ENCODE results near the gene IGFBP5. TPM values are rescaled to one million over a fixed set of nuclear protein-coding genes. Genes with fewer than 3 reads are reported as not detected.
A peak's percentile ranks its signal among the peaks of the same experiment; 100 is the strongest.

The IGFBP5 gene
- total RNA-seq, 2 donors from 2014 or later = 35.8 to 415 TPM

- no peaks in the 10 kb centered on the region for H3K36me3 ChIP-seq (replicated peaks in 1 of 2; ENCODE audit: insufficient read depth in 1 of 2, low read depth in 2 of 2)
- no peak overlapping the region for H3K27ac ChIP-seq
- H3K4me1 ChIP-seq = peaks cover 40% of the 10 kb centered on the region
- H3K27me3 ChIP-seq = peaks cover 3 to 32% of the 10 kb centered on the region in 2 donors
- intact Hi-C loops (cut with DNase I) = no loop called here
- DNase-seq = no peak
- no peak for ATAC-seq
- no peaks in the 10 kb centered on the region for H3K9me3 ChIP-seq
- WGBS, 2 donors = 37 to 47% methylated on average over 6 of the region's 6 CpGs
- no peak overlapping the region for H3K4me3 ChIP-seq
- TF ChIP-seq CTCF (IDR thresholded peaks at IDR 0.05) = no peak
- TF ChIP-seq POLR2A (IDR thresholded peaks at IDR 0.05) = no peak
These were observed 4.9 kb downstream of the IGFBP5 start for GRCh38 chr2:216690456-216690852.

- peaks cover 30% of the 10 kb centered on the region for H3K4me1 ChIP-seq
These were observed 6.0 kb downstream of the IGFBP5 start for GRCh38 chr2:216689397-216689796.

GRCh38 chr2:216688731-216689340 lies 6.5 kb downstream of the IGFBP5 start:
- WGBS, 2 donors = 73 to 76% methylated on average over 8 to 9 of the region's 9 CpGs
- intact Hi-C loops (cut with DNase I) = loop anchor here (10.0 kb wide), 1 partner anchor 1026 kb away; no protein-coding TSS in a partner anchor
- Histone ChIP-seq H3K27me3 (peaks cover 3 to 16% of the 10 kb centered on the region in 2 donors), H3K9me3 (no peaks in the 10 kb centered on the region), H3K4me1 (peaks cover 24% of the 10 kb centered on the region), H3K36me3 (replicated peaks in 1 of 2; ENCODE audit: insufficient read depth in 1 of 2, low read depth in 2 of 2) (no peaks in the 10 kb centered on the region), H3K27ac (no peak overlapping the region), H3K4me3 (no peak overlapping the region)
- no peak for ATAC-seq
- TF ChIP-seq POLR2A (IDR thresholded peaks at IDR 0.05) (no peak), CTCF (IDR thresholded peaks at IDR 0.05) (no peak)
- DNase-seq = no peak

More at GRCh38 chr2:216689397-216689796, 6.0 kb downstream of the IGFBP5 start:
- intact Hi-C loops (cut with DNase I) = loop anchor here (10.0 kb wide), 1 partner anchor 1025 kb away; no protein-coding TSS in a partner anchor
- TF ChIP-seq CTCF (IDR thresholded peaks at IDR 0.05) = no peak
- TF ChIP-seq POLR2A (IDR thresholded peaks at IDR 0.05) = no peak
- no peak overlapping the region for H3K4me3 ChIP-seq
- H3K36me3 ChIP-seq (replicated peaks in 1 of 2; ENCODE audit: insufficient read depth in 1 of 2, low read depth in 2 of 2) = no peaks in the 10 kb centered on the region
- no peaks in the 10 kb centered on the region for H3K9me3 ChIP-seq
- no peak for ATAC-seq
- DNase-seq = no peak
- no peak overlapping the region for H3K27ac ChIP-seq
- H3K27me3 ChIP-seq = peaks cover 3 to 21% of the 10 kb centered on the region in 2 donors
- 85 to 91% methylated on average over 3 of the region's 3 CpGs for WGBS, 2 donors

- peaks cover 15% of the 10 kb centered on the region for H3K4me1 ChIP-seq
- intact Hi-C loops (cut with DNase I) = loop anchor here (10.0 kb wide), 1 partner anchor 1027 kb away; no protein-coding TSS in a partner anchor
- DNase-seq (no peak), ATAC-seq (no peak)
- 31 to 43% methylated on average over 4 of the region's 4 CpGs for WGBS, 2 donors
- H3K27ac ChIP-seq = no peak overlapping the region
- no peaks in the 10 kb centered on the region for H3K9me3 ChIP-seq
- H3K27me3 ChIP-seq = peaks cover 3 to 13% of the 10 kb centered on the region in 2 donors
- no peak for TF ChIP-seq POLR2A (IDR thresholded peaks at IDR 0.05)
- TF ChIP-seq CTCF (IDR thresholded peaks at IDR 0.05) = peak in 2 of 7 experiments; percentile 6 to 7
- no peak overlapping the region for H3K4me3 ChIP-seq
- H3K36me3 ChIP-seq (replicated peaks in 1 of 2; ENCODE audit: insufficient read depth in 1 of 2, low read depth in 2 of 2) = no peaks in the 10 kb centered on the region
These were observed 7.7 kb downstream of the IGFBP5 start for GRCh38 chr2:216687646-216688045.

GRCh38 chr2:216687111-216687510 lies 8.2 kb downstream of the IGFBP5 start:
- peaks cover 3 to 8% of the 10 kb centered on the region in 2 donors for H3K27me3 ChIP-seq
- ATAC-seq (no peak), DNase-seq (no peak)
- TF ChIP-seq CTCF (IDR thresholded peaks at IDR 0.05) (no peak), POLR2A (IDR thresholded peaks at IDR 0.05) (no peak)
- H3K9me3 ChIP-seq = no peaks in the 10 kb centered on the region
- intact Hi-C loops (cut with DNase I) = loop anchor here (10.0 kb wide), 1 partner anchor 1028 kb away; no protein-coding TSS in a partner anchor
- H3K36me3 ChIP-seq (replicated peaks in 1 of 2; ENCODE audit: insufficient read depth in 1 of 2, low read depth in 2 of 2) = no peaks in the 10 kb centered on the region
- peaks cover 15% of the 10 kb centered on the region for H3K4me1 ChIP-seq
- no peak overlapping the region for H3K4me3 ChIP-seq
- 0 to 71% methylated on average over 1 to 5 of the region's 5 CpGs for WGBS, 2 donors
- no peak overlapping the region for H3K27ac ChIP-seq

All from body of pancreas (tissue), 4 donors.